IPS-NIHi7 (cell line): ENCODE measurements around the gene FKBP1B.
"Not testable (repeated sequence)": the region's sequence is repeated elsewhere in the genome, so short reads cannot be mapped to it uniquely, and the experiment has no call there.

Experiments
- DNase-seq: peaks from one replicate; pipeline ENCODE4 v3.0.0; 2012; ENCODE audit warnings: mixed read lengths; ENCODE audit errors: extremely low spot score

Gene FKBP1B

DNA sequence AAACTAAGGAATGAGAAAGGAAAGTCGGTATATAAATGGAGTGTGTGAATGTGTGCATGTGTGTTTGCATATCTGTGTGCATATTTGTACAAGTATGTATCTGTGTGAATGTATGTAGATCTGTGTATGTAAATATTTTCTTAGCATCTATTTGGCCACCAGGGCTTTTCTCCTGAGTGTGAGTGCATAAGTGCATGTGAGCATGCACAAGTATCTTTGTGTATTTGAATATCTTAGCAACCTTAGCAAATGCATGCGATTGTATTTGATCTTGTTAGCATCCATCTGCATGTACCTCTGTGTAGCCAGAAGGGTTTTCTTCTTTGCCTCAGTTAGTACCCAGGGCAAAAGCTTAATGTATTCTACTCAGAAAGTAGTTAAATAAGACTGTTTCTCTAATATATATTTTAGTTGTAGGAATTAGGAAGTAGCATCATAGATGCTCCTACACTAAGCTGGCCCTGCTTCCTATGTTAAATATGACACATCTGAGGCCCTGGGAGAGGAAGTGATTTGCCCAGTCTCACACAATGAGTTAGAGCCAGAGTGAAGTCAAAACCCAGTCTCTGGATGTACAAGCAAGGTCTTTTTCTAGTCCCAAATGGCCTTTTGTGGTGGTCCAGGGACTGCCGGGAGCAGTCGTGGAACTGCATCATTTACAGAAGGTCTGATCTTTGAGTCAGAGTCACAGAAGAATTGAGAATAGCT, 9.2 kb downstream of the FKBP1B start:
- no peak for DNase-seq

DNA sequence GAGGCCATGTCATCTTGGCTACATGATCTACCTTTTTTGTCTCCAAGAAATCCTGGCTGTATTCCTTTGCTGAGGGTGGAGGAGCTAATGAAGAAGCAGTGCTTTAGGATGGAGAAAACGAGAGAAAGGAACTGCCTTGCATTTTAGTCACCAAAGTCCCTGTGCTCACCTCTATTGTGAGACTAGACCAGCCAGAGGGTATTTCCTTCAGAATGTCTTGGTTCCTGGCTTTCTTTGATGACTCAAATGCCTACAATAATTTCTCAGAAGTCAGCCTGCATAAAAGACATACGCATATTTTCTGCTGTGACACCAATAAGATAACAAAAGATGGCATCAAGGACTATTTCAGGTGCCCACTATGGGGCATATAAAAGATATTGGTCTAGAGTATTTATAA, 15.8 kb downstream of the FKBP1B start:
- no peak for DNase-seq

DNA sequence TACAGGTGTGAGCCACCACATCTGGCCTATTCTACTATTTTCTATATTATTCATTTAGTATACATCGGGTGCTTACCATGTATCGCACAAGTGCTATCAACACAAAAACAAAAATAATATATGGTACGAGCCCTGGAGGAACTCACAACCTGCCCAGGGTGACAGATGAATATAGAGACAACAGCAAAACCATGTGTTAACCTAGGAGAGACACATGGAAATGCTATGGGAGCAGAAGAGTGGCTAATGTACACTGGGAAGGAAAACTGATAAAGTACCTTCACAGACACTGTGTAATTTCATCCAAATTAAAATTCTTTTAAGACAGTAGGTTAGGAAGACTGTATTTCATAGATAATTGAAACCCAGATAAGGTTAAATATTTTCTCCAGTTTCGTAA, 22.7 kb downstream of the FKBP1B start:
- no peak for DNase-seq

DNA sequence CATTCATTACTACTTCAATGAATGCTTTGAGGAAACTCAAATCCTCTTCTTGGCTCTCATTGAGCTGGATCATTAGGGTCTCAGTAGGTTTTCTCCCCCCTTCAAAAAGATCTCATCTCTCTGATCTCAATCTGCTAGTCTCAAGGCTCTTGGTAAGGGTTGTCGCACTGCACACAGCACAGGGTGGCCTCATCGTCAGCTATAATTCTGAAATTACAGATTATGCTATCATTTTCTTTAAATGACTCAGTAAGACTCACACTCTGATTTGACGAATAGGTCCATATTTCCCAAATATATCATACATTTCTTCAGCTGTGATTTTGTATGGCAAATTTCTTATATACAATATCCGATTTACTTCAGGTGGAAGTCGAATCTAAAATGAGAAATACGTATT, 24.3 kb downstream of the FKBP1B start:
- DNase-seq, result no peak

DNA sequence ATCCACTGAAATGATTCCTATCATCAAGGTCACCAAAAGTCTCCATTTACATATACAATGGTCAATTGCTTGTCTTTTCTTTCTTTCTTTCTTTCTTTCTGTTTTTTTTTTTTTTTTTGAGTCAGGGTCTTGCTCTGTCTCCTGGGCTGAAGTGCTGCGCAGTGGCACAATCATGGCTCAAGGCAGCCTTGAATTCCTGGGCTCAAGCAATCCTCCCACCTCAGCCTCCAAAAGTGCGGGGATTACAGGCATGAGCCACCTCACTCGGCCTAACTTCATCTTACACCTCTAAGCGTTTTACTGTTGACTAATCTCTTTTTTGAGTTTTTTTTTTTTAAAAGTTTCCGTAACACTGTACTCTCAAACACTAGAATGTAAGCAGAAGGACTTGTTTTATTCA, 25.7 kb downstream of the FKBP1B start:
- DNase-seq, result no peak

DNA sequence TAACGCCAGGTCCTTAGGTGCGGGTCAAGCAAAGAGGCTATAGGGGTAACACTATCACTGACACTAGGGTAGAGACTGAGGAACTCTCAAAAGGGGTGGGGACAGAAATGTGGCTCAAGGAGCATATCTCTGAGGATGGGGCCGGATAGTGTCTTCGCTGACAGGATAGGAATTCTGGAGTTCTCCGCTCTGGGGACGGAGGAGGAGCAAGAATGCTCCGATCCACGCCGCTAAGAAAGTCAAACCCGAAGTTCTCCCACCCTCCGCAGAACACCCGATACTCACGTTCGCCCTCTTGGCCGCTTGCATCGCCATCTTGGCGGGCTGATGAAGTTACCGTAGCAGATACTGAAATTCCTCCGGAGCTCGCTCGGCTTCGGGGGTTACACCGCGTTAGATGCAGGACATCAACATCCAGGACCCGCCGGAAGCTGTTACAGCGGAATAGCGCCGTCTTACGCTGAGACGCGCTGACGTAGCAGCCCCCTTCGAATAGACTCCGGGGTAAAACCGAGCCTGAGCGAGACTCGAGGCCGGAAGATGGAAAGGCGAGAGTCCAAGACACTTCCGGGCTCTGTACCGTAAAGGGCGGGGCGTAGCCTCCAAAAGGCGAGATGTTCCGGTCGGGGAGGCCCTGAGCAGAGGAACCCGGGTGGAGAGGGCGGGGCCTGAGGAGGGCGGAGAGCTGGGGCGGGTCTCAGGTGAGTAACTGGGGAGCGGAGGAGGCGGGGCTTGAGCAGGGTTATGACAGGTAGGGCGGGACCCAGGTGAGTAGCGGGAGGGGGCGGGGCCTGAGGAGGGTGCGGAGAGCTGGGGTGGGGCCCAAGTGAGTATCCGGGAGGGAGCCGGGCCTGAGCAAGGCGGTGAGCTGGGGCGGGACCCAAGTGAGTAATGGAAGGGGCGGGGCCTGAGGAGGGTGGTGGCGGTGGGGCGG, 26.6 kb downstream of the FKBP1B start, which contains the start of gene SF3B6:
Gene SF3B6 (minus strand): TSS at position 412 of the 934 bp plus-strand sequence. CDS start 97 bp downstream, at position 315.
- peak; percentile 95 for DNase-seq

DNA sequence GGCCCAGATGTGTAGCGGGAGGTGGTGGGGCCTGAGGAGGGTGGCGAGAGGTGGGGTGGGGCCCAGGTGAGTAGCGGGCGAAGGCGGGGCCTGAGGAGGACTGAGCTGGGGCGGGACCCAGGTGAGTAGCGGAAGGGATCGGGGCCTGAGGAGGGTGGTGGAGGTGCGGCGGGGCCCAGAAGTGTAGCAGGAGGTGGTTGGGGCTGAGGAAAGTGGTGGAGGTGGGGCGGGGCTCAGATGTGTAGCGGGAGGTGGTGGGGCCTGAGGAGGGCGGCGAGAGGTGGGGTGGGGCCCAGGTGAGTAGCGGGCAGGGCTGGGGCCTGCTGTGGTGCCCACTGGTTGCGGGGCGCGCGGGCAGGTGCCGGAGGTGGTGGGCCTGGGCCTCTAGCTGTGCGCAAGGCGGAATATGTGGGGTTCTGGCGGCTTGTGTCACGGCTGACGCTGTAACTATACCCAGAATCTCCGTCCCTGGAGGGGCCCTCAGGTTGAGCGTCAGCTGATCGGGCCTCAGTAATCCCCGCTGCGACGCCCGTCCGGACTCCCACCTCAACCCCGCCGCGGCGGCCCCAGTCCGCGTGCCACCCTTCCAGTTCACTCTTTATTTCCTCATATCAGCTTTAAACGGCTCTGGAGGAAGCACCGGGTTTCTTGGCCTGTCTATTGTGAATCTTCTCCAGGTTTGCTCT, 27.5 kb downstream of the FKBP1B start:
- no peak for DNase-seq

DNA sequence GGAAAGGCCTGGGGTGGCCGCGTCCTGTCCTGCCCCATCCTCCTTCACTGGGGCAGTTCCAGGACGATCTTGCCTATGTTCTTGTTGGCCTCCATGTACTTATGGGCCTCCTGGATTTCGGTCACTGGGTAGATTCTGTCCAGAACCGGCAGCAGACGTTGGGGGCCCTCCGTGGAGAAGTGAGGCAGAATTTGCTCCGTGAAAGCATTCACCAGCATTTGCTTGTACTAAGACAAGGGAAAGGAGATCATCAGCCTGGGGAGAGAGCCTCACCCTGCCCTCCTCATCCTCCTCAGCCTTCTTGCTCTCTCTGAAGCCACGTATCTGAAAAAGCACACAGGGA, 28.0 kb downstream of the FKBP1B start:
- no peak for DNase-seq

DNA sequence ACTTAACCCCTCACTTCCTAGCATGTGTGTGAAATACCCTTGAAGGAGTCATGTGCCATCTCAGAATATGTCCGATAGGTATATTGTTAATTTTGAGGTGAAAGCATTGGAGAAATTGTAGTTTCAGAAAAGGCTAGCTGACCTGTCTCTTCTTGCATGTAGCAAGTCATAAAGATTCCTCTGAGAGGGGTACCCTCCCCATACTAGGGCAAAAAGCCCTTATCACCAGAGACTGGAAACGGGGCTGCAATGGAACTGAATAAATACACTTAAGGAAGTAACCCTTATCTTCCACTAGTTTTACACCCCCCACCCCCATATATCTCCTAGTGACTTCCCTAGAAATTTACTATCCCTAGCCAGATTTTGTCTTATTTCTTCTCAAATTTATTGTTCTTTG, 28.3 kb downstream of the FKBP1B start:
- no peak for DNase-seq

DNA sequence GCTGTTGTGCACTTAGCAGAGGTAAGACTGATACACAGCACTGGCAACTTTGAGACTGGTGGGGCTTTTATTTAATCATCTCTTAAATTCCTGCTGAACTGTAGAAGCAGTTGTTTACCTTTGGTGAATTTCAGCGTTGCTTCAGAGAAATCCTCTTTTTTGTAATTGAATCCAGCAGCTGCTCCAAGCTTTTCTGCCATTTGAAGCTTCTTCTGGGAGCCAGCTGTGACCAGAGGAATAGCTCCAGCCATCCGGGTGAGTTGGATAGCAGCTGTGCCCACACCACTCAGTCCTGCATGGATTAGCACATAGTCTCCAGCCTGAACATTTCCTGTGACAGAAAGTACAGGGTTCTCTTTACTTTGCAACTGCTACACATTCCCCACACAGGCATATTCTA, 31.2 kb downstream of the FKBP1B start:
- DNase-seq, result no peak

DNA sequence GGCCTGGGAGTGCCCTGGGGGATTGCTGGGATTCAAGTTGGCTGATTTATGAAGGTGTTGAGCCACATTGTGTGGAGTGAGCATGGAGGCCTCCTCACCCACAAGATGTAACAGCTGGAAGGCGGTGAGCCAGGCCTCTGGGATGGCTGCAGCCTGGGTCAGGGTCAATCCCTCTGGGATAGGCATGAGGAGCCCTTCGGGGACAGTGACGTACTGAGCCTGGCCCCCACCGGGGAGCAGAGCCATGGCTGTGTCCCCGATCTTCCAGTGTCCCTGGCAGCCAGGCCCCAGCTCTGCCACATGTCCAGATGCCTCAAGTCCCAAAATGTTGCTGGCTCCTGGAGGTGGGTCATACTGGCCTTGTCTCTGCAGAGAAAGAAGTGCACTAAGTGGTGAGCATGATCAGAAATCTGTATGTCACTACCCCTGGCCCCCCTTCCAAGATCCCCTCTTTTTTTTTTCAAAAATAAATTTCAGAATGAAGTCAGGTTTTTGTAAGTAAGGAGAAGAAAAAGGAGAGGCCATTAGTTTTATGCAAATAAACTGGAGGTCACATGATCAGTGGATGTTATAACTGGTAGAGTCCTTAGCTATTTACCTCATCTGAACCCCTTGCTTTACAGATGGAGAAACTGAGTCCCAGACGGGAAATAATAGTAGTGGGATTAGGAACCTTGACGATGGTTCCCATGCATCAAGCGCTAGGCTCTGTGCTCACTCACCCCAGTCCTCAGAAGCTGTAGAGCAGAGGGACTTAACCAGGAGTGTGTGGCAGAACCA, 33.4 kb downstream of the FKBP1B start:
- DNase-seq, result no peak

DNA sequence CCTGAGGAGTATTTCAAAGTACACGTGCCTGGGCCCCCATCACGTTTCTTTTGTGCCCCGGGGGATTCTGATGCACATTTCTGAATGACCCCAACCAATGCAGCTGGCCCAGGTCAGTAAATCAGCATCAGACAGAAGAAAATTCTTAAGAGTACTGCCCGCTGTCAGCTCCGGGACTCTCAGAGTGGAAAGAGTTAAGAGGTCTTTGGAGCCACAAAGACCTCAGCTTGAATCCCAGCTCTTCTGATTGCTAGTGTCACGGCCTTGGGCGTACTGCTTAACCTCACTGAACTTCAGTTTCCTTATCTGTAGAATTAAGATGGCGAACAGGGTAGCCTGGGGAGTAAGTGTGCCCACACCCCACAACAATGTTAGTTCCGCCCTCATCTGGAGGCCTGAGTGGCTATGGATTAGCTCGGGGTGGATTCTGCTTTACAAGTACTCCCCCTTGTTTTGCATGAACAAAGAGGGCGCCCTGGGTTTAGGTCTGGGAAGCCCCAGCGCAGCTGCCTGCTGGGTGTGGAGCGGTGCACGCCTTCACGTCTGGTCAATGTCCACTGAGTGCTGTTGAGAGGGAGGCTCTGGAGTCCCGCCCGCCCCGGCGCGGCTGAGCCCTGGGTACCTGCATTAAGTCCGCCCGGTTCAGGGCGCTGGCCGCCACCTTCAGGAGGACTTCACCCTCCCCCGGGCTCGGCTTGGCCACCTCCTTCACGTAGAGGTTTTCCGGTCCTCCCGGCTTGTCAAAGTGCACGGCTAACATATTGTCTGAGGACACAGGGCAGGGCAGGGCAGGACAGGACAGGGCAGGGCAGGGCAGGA, 34.2 kb downstream of the FKBP1B start:
- DNase-seq, result peak; percentile 73

DNA sequence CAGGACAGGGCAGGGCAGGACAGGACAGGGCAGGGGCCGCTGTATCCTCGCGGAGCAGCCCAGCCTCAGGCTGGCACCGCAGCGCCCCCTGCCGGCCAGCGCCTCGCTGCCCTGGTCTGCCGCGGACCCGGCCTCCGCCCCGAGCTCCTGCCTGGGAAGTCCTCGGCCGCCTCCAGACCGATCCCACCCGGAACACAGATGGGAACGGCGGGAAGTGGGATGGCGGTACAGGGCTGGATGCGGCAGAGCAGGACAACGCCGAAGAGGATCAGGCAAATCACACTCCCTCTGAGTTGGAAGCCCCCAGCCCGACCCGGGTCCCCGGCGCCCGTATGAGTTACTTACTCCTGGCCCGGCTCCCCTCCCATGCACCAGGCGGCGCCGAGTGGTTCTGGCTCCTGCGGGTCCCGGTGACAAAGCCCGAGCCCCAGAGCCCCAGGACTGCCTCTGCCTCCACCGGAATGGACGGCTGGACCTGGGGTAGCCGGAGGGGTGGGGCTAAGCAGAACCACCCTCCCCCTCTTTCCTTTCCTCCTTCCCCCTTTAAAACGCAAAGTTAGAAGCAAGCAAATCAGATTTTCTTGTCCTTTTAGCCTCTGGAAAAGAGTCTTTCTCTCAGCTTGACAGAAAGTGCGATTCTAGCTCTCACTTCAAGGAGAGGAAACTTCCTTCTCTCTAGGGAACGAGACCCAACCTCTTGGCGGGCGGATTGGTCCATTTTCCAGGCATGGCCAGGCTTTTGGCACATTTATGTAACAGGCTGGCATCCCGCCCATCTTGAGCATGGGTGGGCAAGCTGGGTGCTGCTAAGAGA, 35.1 kb downstream of the FKBP1B start, which contains the start of gene TP53I3:
Gene TP53I3 (minus strand): TSS at position 449 of the 814 bp plus-strand sequence. CDS start 508 bp downstream, outside the sequence.
- peak; percentile 96 for DNase-seq

DNA sequence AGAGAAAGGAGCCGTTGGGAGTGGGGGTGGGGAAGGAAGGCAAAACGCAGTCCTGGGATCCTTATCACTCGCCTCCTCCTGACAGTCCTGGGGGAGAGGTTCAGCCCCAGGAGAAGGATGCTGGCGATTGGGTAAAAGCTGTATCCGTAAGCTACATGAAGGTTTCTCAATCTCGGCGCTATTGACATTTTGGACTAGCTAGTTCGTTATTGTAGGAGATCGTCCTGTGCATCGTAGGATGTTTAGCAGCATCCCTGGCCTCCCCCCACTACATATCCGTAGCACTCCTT, 35.6 kb downstream of the FKBP1B start:
- no peak for DNase-seq

DNA sequence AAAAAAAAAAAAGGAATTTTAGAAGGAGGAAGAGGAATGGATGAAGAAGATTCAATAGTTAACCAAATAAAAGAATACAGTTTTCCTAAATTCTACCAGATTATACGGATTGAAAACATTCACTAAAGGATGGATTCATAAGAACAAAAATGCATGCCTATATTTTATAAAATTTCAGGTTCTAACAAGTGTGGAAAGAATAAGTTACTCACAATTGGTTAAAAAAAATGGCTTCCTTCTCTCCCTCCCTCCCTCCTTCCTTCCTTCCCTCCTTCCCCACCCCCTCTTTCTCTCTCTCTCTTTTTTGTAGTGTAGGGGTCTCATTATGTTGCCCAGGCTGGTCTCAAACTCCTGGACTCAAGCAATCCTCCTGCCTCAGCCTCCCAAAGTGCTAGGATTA, 36.7 kb downstream of the FKBP1B start:
- no peak for DNase-seq

DNA sequence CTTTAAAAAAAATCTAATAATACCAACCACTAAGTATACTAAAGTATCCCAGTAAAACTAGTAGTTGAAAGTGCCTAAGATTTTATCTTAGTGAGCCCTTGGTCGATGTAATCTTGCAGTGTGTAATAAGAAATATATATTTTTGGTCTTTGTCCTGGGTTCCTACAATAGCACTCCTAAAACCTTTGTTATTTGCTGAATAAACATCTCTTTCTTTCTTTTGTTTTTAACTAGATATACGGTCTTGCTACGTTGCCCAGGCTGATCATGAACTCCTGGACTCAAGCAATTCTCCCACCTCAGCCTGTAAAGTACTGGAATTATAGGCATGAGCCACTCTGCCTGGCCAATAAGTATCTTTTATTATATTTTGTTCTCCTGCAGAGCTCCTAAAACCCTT, 37.5 kb downstream of the FKBP1B start:
- no peak for DNase-seq

DNA sequence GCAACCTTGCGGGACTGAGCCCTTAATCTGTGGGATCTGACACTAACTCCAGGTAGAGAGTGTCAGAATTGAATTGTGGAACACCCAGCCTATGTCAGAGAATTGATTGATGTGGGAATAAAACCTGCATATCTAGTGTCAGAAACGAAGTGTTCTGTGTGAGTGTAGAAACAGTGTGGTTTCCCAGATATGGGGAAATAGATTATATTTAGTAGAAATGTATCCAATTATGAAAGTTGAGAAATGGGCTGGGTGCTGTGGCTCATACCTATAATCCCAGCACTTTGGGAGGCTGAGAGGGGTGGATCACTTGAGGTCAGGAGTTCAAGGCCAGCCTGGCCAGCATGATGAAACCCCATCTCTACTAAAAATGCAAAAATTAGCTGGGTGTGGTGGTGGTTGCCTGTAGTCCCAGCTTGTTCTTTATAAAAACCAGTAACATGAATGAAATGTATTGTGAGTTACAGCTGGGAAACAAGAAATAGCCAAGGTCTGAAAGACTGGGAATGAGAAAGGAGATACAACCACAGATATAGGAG, 39.3 kb downstream of the FKBP1B start:
- DNase-seq, result no peak

DNA sequence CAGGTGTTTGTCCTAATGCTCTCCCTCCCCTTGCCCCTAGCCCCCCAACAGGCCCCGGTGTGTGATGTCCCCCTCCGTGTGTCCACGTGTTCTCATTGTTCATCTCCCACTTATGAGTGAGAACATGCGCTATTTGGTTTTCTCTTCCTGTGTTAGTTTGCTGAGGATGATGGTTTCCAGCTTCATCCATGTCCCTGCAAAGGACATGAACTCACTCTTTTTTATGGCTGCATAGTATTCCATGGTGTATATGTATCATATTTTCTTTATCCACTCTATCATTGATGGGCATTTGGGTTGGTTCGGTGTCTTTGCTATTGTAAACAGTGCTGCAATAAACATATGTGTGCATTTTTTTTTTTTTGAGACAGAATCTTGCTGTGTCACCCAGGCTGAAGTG, 43.7 kb downstream of the FKBP1B start:
- DNase-seq, result not testable (repeated sequence)

DNA sequence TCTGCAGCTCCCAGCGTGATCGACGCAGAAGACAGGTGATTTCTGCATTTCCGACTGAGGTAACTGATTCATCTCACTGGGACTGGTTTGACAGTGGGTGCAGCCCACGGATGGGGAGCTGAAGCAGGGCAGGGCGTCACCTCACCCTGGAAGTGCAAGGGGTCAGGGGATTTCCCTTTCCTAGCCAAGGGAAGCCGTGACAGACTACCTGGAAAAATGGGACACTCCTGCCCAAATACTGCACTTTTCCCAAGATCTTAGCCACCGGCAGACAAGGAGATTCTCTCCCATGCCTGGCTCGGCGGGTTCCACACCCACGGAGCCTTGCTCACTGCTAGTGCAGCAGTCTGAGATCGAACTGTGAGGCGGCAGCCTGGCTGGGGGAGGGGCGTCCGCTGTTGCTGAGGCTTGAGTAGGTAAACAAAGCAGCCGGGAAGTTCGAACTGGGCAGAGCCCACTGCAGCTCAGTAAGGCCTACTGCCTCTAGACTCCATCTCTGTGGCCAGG, 45.7 kb downstream of the FKBP1B start:
- DNase-seq, result not testable (repeated sequence)
